HepG2 (cell line): Measurements from ENCODE around the gene CAPZB. TPM values are rescaled to one million over a fixed set of nuclear protein-coding genes. Genes with fewer than 3 reads are reported as not detected.

Source experiments
- GABPB1 ChIP-seq: IDR thresholded peaks from 2 replicates; pipeline ENCODE4 v1.6.1; 2016; ENCODE audit warnings: mild to moderate bottlenecking, missing genetic modification reagents, moderate library complexity, missing compliant biosample characterization
- HNF4G ChIP-seq, 2 experiments: sonication (generic) in 1 of 2; formaldehyde crosslinking in 1 of 2; IDR thresholded peaks; 2 replicates each; pipeline versions ENCODE4 v1.4.0 to v1.6.1; 2011 to 2020; ENCODE audit warnings: borderline replicate concordance in 2 of 2, low read depth in 2 of 2, mild to moderate bottlenecking in 2 of 2, low read length in 1 of 2, missing genetic modification reagents in 1 of 2, moderate library complexity in 1 of 2
- KIAA2018 ChIP-seq: sonication (generic); formaldehyde crosslinking; IDR thresholded peaks from 2 replicates; pipeline ENCODE4 v1.5.0; 2020; ENCODE audit warnings: mild to moderate bottlenecking, missing genetic modification reagents, borderline replicate concordance
- KLF12 ChIP-seq: sonication (generic); formaldehyde crosslinking; IDR thresholded peaks from 2 replicates; pipeline ENCODE4 v1.4.0; 2020; ENCODE audit warnings: missing genetic modification reagents, borderline replicate concordance
- NPAS2 ChIP-seq: sonication (generic); formaldehyde crosslinking; IDR thresholded peaks from 2 replicates; pipeline ENCODE4 v1.8.0; 2022; ENCODE audit warnings: mild to moderate bottlenecking, missing genetic modification reagents, borderline replicate concordance
- NR2F2 ChIP-seq: IDR thresholded peaks from 2 replicates; pipeline ENCODE4 v1.6.1; 2012; ENCODE audit warnings: low read depth, inconsistent platforms, borderline replicate concordance
- SPEN ChIP-seq: sonication (generic); formaldehyde crosslinking; IDR thresholded peaks from 2 replicates; pipeline ENCODE4 v1.5.1; 2020; ENCODE audit warnings: low read depth, mild to moderate bottlenecking, missing genetic modification reagents
- TP53 ChIP-seq: sonication (generic); formaldehyde crosslinking; conservative IDR thresholded peaks from 2 replicates; pipeline ENCODE4 v1.4.0; 2020; ENCODE audit warnings: missing genetic modification reagents
- ZNF709 ChIP-seq: sonication (generic); formaldehyde crosslinking; IDR thresholded peaks from 2 replicates; pipeline ENCODE4 v1.5.0; 2020; ENCODE audit warnings: mild to moderate bottlenecking, missing genetic modification reagents
- polyA plus RNA-seq, 8 experiments: library from polyadenylated mRNA; depleted of rRNA in 3 of 8; stranded (reverse) in 7 of 8; unstranded in 1 of 8; fragments of >200 nt; fragmentation: Illumina TruSeq in 4 of 8; extraction: Trizol in 4 of 8; gene quantifications; 2 replicates each; pipeline versions ENCODE4 v1.2.1 to v1.2.3, GENCODE V29; 2011 to 2016; ENCODE audit warnings: low read depth in 4 of 8, missing spikeins in 1 of 8, mixed read lengths in 1 of 8; ENCODE audit not compliant: insufficient read depth in 1 of 8
- total RNA-seq, 5 experiments: library from RNA; depleted of rRNA; stranded (reverse); fragments of >200 nt; fragmentation: Illumina TruSeq; extraction: Trizol; gene quantifications; 2 replicates each; pipeline ENCODE4 v1.2.3, GENCODE V29; 2016; ENCODE audit warnings: low read depth in 1 of 5
- TF ChIP-seq, protein P1 (sequence below): sonication (generic); formaldehyde crosslinking; IDR thresholded peaks from 2 replicates; pipeline ENCODE4 v1.9.0; 2022; ENCODE audit warnings: missing genetic modification reagents, mild to moderate bottlenecking, borderline replicate concordance
- TF ChIP-seq, protein P2 (sequence below): sonication (generic); formaldehyde crosslinking; IDR thresholded peaks from 2 replicates; pipeline ENCODE4 v1.4.0; 2020; ENCODE audit warnings: mild to moderate bottlenecking, low read depth, missing genetic modification reagents

CAPZB gene
- total and polyA plus RNA-seq, 2 of the 13 experiments (the other 11 are each of a cell fraction or from before 2014, with no cell fraction given), result 58.9 to 76.9 TPM

- TF ChIP-seq, protein P1, sequence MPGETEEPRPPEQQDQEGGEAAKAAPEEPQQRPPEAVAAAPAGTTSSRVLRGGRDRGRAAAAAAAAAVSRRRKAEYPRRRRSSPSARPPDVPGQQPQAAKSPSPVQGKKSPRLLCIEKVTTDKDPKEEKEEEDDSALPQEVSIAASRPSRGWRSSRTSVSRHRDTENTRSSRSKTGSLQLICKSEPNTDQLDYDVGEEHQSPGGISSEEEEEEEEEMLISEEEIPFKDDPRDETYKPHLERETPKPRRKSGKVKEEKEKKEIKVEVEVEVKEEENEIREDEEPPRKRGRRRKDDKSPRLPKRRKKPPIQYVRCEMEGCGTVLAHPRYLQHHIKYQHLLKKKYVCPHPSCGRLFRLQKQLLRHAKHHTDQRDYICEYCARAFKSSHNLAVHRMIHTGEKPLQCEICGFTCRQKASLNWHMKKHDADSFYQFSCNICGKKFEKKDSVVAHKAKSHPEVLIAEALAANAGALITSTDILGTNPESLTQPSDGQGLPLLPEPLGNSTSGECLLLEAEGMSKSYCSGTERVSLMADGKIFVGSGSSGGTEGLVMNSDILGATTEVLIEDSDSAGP (CRISPR knock-in tag), result peak; percentile 76
- TF ChIP-seq ZNF709 (CRISPR knock-in tag), result 0 out of 2 replicates have a peak, but pooled peaks have one; percentile 7
- peak; percentile 65 for TF ChIP-seq GABPB1
- no peak for TF ChIP-seq SPEN
- no peak for TF ChIP-seq HNF4G (IDR thresholded peaks at IDR 0.05; ENCODE audit: borderline replicate concordance, low read depth, low read length)
- no peak for TF ChIP-seq HNF4G (CRISPR knock-in tag; IDR thresholded peaks at IDR 0.05; ENCODE audit: borderline replicate concordance, low read depth)
- TF ChIP-seq NR2F2, result peak; percentile 94
- TF ChIP-seq, protein P2, sequence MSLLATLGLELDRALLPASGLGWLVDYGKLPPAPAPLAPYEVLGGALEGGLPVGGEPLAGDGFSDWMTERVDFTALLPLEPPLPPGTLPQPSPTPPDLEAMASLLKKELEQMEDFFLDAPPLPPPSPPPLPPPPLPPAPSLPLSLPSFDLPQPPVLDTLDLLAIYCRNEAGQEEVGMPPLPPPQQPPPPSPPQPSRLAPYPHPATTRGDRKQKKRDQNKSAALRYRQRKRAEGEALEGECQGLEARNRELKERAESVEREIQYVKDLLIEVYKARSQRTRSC (CRISPR knock-in tag), result no peak
- peak; percentile 85 for TF ChIP-seq TP53 (CRISPR knock-in tag)
- TF ChIP-seq NPAS2, result no peak
- no peak for TF ChIP-seq KLF12
- TF ChIP-seq KIAA2018 (CRISPR knock-in tag), result no peak
Measured at GRCh38 chr1:19445417-19446342, 39.7 kb downstream of the CAPZB start (continued).
